ENCODE data around the gene DOCK7. TPM values are rescaled to one million over a fixed set of nuclear protein-coding genes. Genes with fewer than 3 reads are reported as not detected.
"Not testable (repeated sequence)": the region's sequence is repeated elsewhere in the genome, so short reads cannot be mapped to it uniquely, and the experiment has no call there.

Gene DOCK7
- total RNA-seq, 1 donor from 2014 or later: 46.0 TPM

DNA sequence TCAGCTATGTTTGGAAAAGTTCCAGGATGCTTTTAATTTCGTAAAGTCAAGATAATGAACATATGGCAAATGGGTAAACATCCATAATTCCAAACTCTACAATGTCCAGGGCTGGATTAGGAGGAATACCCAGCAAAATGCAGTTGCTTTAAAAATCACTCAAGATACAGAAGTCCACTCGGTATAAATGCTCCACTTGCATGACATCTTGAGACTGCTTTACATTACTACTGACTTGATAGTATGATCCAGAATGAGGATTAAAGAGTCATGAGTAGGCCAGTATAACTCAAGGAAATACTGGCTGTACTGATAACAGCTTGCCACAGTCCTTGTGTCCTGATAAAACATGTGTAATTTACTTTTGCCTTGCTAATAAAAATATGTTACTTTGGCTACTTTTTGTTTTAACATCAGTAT lies 149.1 kb downstream of the DOCK7 start:
- H3K4me3 ChIP-seq: no peak overlapping the region
- intact Hi-C loops (cut with DNase I): no loop called here

DNA sequence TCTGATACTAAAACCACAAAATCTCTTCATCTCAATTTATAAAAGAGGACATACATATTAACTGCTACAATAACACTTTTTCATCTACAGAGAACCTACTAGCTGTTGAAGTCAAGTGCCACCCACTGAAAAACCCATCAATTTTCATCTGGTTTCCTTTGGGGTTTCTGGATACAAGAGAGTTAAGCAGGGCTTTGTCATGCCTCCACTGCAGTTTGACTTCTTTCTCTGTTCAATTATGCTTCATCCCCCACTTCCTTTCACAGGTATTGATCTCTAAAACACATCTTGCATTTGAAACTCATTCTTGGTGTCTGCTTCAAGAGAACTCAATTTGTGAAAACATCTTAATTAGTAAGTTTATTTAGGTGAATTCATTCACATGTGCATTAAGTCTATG lies 151.3 kb downstream of the DOCK7 start:
- Histone ChIP-seq H3K27me3 (no peaks in the 10 kb centered on the region), H3K4me3 (no peak overlapping the region), H3K4me1 (peaks cover 0 to 2% of the 10 kb centered on the region in 2 donors), H3K36me3 (peaks cover 4 to 38% of the 10 kb centered on the region in 2 donors), H3K9me3 (no peaks in the 10 kb centered on the region), H3K27ac (no peak overlapping the region)
- TF ChIP-seq, protein P1, sequence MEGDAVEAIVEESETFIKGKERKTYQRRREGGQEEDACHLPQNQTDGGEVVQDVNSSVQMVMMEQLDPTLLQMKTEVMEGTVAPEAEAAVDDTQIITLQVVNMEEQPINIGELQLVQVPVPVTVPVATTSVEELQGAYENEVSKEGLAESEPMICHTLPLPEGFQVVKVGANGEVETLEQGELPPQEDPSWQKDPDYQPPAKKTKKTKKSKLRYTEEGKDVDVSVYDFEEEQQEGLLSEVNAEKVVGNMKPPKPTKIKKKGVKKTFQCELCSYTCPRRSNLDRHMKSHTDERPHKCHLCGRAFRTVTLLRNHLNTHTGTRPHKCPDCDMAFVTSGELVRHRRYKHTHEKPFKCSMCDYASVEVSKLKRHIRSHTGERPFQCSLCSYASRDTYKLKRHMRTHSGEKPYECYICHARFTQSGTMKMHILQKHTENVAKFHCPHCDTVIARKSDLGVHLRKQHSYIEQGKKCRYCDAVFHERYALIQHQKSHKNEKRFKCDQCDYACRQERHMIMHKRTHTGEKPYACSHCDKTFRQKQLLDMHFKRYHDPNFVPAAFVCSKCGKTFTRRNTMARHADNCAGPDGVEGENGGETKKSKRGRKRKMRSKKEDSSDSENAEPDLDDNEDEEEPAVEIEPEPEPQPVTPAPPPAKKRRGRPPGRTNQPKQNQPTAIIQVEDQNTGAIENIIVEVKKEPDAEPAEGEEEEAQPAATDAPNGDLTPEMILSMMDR (IDR thresholded peaks at IDR 0.05): no peak
- intact Hi-C loops (cut with DNase I): no loop called here
- no peak for DNase-seq (ENCODE audit: low spot score in 2 of 2)

More for the DNA sequence above, 149.1 kb downstream of the DOCK7 start:
- Histone ChIP-seq H3K36me3 (peaks cover 1 to 33% of the 10 kb centered on the region in 2 donors), H3K27me3 (no peaks in the 10 kb centered on the region), H3K9me3 (no peaks in the 10 kb centered on the region), H3K27ac (no peak overlapping the region), H3K4me1 (no peaks in the 10 kb centered on the region)
- TF ChIP-seq, protein P1 (IDR thresholded peaks at IDR 0.05): no peak
- no peak for DNase-seq (ENCODE audit: low spot score in 2 of 2)

- intact Hi-C loops (cut with DNase I): loop anchor here (1.0 kb wide), 1 partner anchor 216 kb away; no protein-coding TSS in a partner anchor
- H3K27ac ChIP-seq: no peak overlapping the region
- DNase-seq (ENCODE audit: low spot score in 2 of 2): peak in 1 of 2 donors; percentile 69
Measured at GRCh38 chr1:62530516-62531154, 157.6 kb downstream of the DOCK7 start.

GRCh38 chr1:62529227-62529626 lies 159.0 kb downstream of the DOCK7 start:
- Histone ChIP-seq H3K27ac (no peak overlapping the region), H3K4me1 (peaks cover 0 to 2% of the 10 kb centered on the region in 2 donors), H3K4me3 (no peak overlapping the region), H3K9me3 (no peaks in the 10 kb centered on the region), H3K36me3 (peaks cover 4 to 21% of the 10 kb centered on the region in 2 donors), H3K27me3 (no peaks in the 10 kb centered on the region)
- DNase-seq (ENCODE audit: low spot score in 2 of 2): no peak
- intact Hi-C loops (cut with DNase I): no loop called here
- TF ChIP-seq, protein P1 (IDR thresholded peaks at IDR 0.05): no peak

More at GRCh38 chr1:62530516-62531154, 157.6 kb downstream of the DOCK7 start:
- H3K36me3 ChIP-seq: peaks cover 4 to 26% of the 10 kb centered on the region in 2 donors
- TF ChIP-seq, protein P1 (IDR thresholded peaks at IDR 0.05): peak; percentile 39 to 65 (median 52)
- H3K4me1 ChIP-seq: peaks cover 0 to 2% of the 10 kb centered on the region in 2 donors
- no peak overlapping the region for H3K4me3 ChIP-seq
- H3K9me3 ChIP-seq: no peaks in the 10 kb centered on the region
- H3K27me3 ChIP-seq: no peaks in the 10 kb centered on the region

- Histone ChIP-seq H3K4me1 (peaks cover 0 to 2% of the 10 kb centered on the region in 2 donors), H3K4me3 (no peak overlapping the region), H3K9me3 (no peaks in the 10 kb centered on the region), H3K36me3 (peaks cover 0 to 16% of the 10 kb centered on the region in 2 donors), H3K27ac (no peak overlapping the region), H3K27me3 (no peaks in the 10 kb centered on the region)
- intact Hi-C loops (cut with DNase I): no loop called here
- no peak for DNase-seq (ENCODE audit: low spot score in 2 of 2)
- TF ChIP-seq, protein P1 (IDR thresholded peaks at IDR 0.05): no peak
Measured at GRCh38 chr1:62528015-62528414, 160.2 kb downstream of the DOCK7 start.

DNA sequence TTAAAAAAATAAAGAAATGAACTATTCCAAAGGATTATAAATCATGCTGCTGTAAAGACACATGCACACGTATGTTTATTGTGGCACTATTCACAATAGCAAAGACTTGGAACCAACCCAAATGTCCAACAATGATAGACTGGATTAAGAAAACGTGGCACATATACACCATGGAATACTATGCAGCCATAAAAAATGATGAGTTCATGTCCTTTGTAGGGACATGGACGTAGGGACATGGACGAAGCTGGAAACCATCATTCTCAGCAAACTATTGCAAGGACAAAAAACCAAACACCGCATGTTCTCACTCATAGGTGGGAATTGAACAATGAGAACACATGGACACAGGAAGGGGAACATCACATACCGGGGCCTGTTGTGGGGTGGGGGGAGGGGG lies 160.8 kb downstream of the DOCK7 start:
- not testable (repeated sequence) for H3K9me3 ChIP-seq

More for the DNA sequence above, 160.8 kb downstream of the DOCK7 start:
- H3K27ac ChIP-seq; DNase-seq (ENCODE audit: low spot score in 2 of 2); intact Hi-C loops (cut with DNase I); H3K4me1 ChIP-seq; H3K4me3 ChIP-seq; H3K27me3 ChIP-seq: not testable (repeated sequence)
- H3K36me3 ChIP-seq: peaks cover 0 to 13% of the 10 kb centered on the region in 2 donors
